DOHH2 (cell line): Measurements from ENCODE around the gene LSAMP.

Experiments used
- H3F3A ChIP-seq: fragments of 200-600 bp; sonication (generic), shearing (Covaris generic); 2 replicates; pipeline ENCODE4 v1.6.0; 2016; ENCODE audit warnings: antibody characterized with exemption, mild to moderate bottlenecking; ENCODE audit not compliant: control insufficient read depth, insufficient read depth
- H3K27ac ChIP-seq: fragments of 200-600 bp; sonication (generic); 2 replicates; pipeline ENCODE4 v1.5.1; 2014; ENCODE audit warnings: low read depth, mild to moderate bottlenecking, low read length, moderate library complexity
- H3K27me3 ChIP-seq: fragments of 200-600 bp; sonication (generic); 2 replicates; pipeline ENCODE4 v1.6.1; 2014; ENCODE audit warnings: mild to moderate bottlenecking, low read length, mixed read lengths; ENCODE audit not compliant: control insufficient read depth
- H3K36me3 ChIP-seq: fragments of 200-600 bp; sonication (generic); 2 replicates; pipeline ENCODE4 v1.6.1; 2014; ENCODE audit warnings: mild to moderate bottlenecking, low read length, moderate library complexity, mixed read lengths; ENCODE audit not compliant: control insufficient read depth
- H3K4me1 ChIP-seq: fragments of 200-600 bp; sonication (generic); 2 replicates; pipeline ENCODE4 v1.6.1; 2014; ENCODE audit warnings: mild to moderate bottlenecking, low read length, mixed read lengths; ENCODE audit not compliant: control insufficient read depth
- H3K4me2 ChIP-seq: fragments of 200-600 bp; sonication (generic); 2 replicates; pipeline ENCODE4 v1.6.0; 2014; ENCODE audit warnings: mild to moderate bottlenecking, low read length, moderate library complexity
- H3K4me3 ChIP-seq: fragments of 200-600 bp; sonication (generic); 2 replicates; pipeline ENCODE4 v1.5.1; 2014; ENCODE audit warnings: mild to moderate bottlenecking, low read length, mixed read lengths
- H3K79me2 ChIP-seq: fragments of 200-600 bp; sonication (generic); 2 replicates; pipeline ENCODE4 v1.6.1; 2014; ENCODE audit warnings: mild to moderate bottlenecking, low read length, mixed read lengths; ENCODE audit not compliant: control insufficient read depth
- H3K9me2 ChIP-seq: fragments of 200-600 bp; sonication (generic); replicated peaks from 2 replicates; pipeline ENCODE4 v1.6.1; 2014; ENCODE audit warnings: mild to moderate bottlenecking, low read length, mixed read lengths; ENCODE audit not compliant: control insufficient read depth
- H3K9me3 ChIP-seq: fragments of 200-600 bp; sonication (generic); 2 replicates; pipeline ENCODE4 v1.6.1; 2014; ENCODE audit warnings: antibody characterized with exemption, low read length, mixed read lengths; ENCODE audit not compliant: control insufficient read depth, insufficient read depth
- H4K20me1 ChIP-seq: fragments of 200-600 bp; sonication (generic); 2 replicates; pipeline ENCODE4 v1.6.0; 2014; ENCODE audit warnings: low read depth, mild to moderate bottlenecking, antibody characterized with exemption, low read length, moderate library complexity; ENCODE audit not compliant: control insufficient read depth, insufficient read depth
- EZH2phosphoT487 ChIP-seq: fragments of 200-600 bp; sonication (generic); IDR thresholded peaks from 2 replicates; pipeline ENCODE4 v1.6.1; 2017; ENCODE audit warnings: borderline replicate concordance, mild to moderate bottlenecking, antibody characterized with exemption, low read length, moderate library complexity, mixed read lengths
- TF ChIP-seq, protein P1 (sequence below): fragments of 200-600 bp; sonication (generic); IDR thresholded peaks from one replicate; pipeline ENCODE4 v1.5.1; 2014; ENCODE audit warnings: antibody characterized with exemption, mild to moderate bottlenecking, low read depth, low read length; ENCODE audit not compliant: poor library complexity, severe bottlenecking

Gene LSAMP

DNA sequence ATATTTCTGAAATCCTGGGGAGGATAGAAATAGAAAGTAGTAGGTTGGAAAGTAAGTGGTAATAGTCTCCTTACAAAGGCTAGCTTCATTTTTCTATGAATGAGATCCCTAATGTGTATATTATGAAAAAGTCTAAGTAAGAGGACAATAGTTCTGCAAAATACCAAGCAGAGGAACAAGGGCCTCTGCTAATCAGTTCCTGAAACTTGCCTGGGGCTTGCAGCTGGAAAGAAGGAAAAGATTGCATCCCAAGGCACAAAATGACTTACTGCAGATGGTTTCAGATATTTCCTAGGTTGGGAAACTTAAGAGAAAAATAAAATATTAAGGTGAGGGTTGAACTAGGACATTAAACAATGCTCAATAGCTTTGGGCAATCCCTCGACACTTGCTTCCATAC, 528.4 kb downstream of the LSAMP start:
- Histone ChIP-seq H3K9me2 (no peaks in the 10 kb centered on the region), H3F3A (no peaks in the 10 kb centered on the region), H3K27me3 (no peaks in the 10 kb centered on the region), H3K4me3 (no peak overlapping the region), H3K4me2 (no peak overlapping the region), H3K79me2 (no peaks in the 10 kb centered on the region), H3K36me3 (no peaks in the 10 kb centered on the region), H3K4me1 (no peaks in the 10 kb centered on the region), H3K27ac (no peak overlapping the region), H3K9me3 (no peaks in the 10 kb centered on the region), H4K20me1 (no peaks in the 10 kb centered on the region)
- TF ChIP-seq EZH2phosphoT487 = no peak
- TF ChIP-seq, protein P1, sequence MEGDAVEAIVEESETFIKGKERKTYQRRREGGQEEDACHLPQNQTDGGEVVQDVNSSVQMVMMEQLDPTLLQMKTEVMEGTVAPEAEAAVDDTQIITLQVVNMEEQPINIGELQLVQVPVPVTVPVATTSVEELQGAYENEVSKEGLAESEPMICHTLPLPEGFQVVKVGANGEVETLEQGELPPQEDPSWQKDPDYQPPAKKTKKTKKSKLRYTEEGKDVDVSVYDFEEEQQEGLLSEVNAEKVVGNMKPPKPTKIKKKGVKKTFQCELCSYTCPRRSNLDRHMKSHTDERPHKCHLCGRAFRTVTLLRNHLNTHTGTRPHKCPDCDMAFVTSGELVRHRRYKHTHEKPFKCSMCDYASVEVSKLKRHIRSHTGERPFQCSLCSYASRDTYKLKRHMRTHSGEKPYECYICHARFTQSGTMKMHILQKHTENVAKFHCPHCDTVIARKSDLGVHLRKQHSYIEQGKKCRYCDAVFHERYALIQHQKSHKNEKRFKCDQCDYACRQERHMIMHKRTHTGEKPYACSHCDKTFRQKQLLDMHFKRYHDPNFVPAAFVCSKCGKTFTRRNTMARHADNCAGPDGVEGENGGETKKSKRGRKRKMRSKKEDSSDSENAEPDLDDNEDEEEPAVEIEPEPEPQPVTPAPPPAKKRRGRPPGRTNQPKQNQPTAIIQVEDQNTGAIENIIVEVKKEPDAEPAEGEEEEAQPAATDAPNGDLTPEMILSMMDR = no peak

DNA sequence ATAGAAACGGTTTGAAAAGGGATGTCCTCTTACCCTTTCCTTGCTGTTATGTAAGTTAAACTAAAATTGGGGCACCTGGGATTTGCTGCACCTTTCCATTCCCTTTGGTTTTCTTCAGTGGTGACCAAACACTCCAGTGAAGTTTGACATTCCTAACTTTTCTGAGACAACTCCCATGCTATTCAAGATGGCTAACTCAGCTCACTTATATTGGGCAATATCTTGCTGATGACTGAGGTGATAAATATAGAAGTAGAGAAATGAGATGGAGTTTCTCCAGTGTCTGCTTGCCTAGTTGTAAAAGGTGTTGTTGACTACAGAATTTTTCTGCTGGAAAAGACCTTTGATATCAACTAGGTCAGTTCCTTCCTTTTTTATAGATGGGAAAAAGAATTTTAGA, 530.2 kb downstream of the LSAMP start:
- no peak overlapping the region for H3K4me3 ChIP-seq
- no peaks in the 10 kb centered on the region for H3F3A ChIP-seq
- H3K27me3 ChIP-seq = no peaks in the 10 kb centered on the region
- H3K27ac ChIP-seq = no peak overlapping the region
- TF ChIP-seq, protein P1 = no peak
- TF ChIP-seq EZH2phosphoT487 = no peak
- H3K36me3 ChIP-seq = no peaks in the 10 kb centered on the region
- no peaks in the 10 kb centered on the region for H4K20me1 ChIP-seq
- H3K9me2 ChIP-seq = no peaks in the 10 kb centered on the region
- H3K4me2 ChIP-seq = no peak overlapping the region
- H3K9me3 ChIP-seq = no peaks in the 10 kb centered on the region
- no peaks in the 10 kb centered on the region for H3K4me1 ChIP-seq
- no peaks in the 10 kb centered on the region for H3K79me2 ChIP-seq

DNA sequence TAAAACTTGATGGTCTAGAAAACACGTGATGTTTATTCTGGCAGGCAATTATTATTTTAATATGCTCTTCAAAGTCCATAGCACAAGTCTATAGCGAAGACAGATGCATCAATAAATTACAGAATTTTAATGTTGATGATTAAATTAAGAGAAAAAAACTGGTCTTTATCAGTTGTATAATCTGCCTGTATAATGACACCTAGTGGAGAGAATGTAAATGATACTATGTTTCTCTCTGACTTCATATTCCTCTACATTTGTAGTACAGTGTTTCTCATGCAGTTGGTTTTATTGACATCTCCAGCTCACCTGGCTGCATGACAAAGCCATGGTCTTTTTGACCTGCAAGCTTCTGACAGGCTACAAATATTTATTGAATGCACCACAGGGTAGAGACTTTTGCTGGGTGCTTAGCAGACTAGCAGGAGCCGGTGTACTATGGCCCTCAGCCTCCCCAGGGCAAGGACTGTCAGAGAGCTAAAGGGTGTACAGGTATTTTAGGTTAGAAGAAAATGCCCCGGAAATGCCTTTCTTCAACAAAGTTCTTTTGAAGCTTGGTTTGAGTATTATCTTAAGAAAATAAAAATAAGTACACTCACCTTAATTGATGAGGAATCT, 532.1 kb downstream of the LSAMP start:
- Histone ChIP-seq H3K4me3 (no peak overlapping the region), H3K4me1 (no peaks in the 10 kb centered on the region), H3K9me2 (no peaks in the 10 kb centered on the region), H3K9me3 (no peaks in the 10 kb centered on the region), H4K20me1 (no peaks in the 10 kb centered on the region), H3K4me2 (no peak overlapping the region), H3K27ac (no peak overlapping the region), H3K36me3 (no peaks in the 10 kb centered on the region), H3F3A (no peaks in the 10 kb centered on the region), H3K27me3 (no peaks in the 10 kb centered on the region), H3K79me2 (no peaks in the 10 kb centered on the region)
- TF ChIP-seq, protein P1 = peak; percentile 47
- no peak for TF ChIP-seq EZH2phosphoT487
